SK-N-SH treated with all-trans-retinoic acid at 6 μM for 48 hours (cell line): Measurements from ENCODE around the gene RBFOX1.

Experiments
- ATAC-seq: fragments of 200-7000 bp; cut with Tn5 transposase; 3 replicates; pipeline ENCODE4 v1.9.1; 2020; ENCODE audit warnings: mild to moderate bottlenecking, moderate library complexity
- ARNTL ChIP-seq: fragments of 450-650 bp; formaldehyde crosslinking; IDR thresholded peaks from 2 replicates; pipeline ENCODE4 v1.5.0; 2020; ENCODE audit warnings: low read depth, mild to moderate bottlenecking, moderate library complexity, borderline replicate concordance
- CSDC2 ChIP-seq: fragments of 250-450 bp; sonication (Bioruptor Pico); IDR thresholded peaks from 2 replicates; pipeline ENCODE4 v1.5.0; 2020; ENCODE audit warnings: mild to moderate bottlenecking, moderate library complexity
- ESRRG ChIP-seq: fragments of 250-450 bp; sonication (Bioruptor Pico); IDR thresholded peaks from 2 replicates; pipeline ENCODE4 v1.6.1; 2021; ENCODE audit warnings: mild to moderate bottlenecking
- GLIS3 ChIP-seq: fragments of 250-450 bp; sonication (Bioruptor Pico); IDR thresholded peaks from 2 replicates; pipeline ENCODE4 v1.5.0; 2020; ENCODE audit warnings: mild to moderate bottlenecking, moderate library complexity
- ISL1 ChIP-seq: fragments of 250-450 bp; sonication (Bioruptor Pico); IDR thresholded peaks from 2 replicates; pipeline ENCODE4 v2.1.2; 2022; ENCODE audit warnings: mild to moderate bottlenecking, moderate library complexity
- OSR1 ChIP-seq: fragments of 250-450 bp; sonication (Bioruptor Pico); IDR thresholded peaks from 2 replicates; pipeline ENCODE4 v1.8.0; 2022; ENCODE audit warnings: moderate library complexity, mild to moderate bottlenecking, inconsistent platforms
- POU6F1 ChIP-seq: fragments of 250-450 bp; sonication (Bioruptor Pico); IDR thresholded peaks from 2 replicates; pipeline ENCODE4 v1.8.0; 2021; ENCODE audit warnings: low read depth, mild to moderate bottlenecking, moderate library complexity, borderline replicate concordance
- PPARA ChIP-seq: fragments of 250-450 bp; sonication (Bioruptor Pico); IDR thresholded peaks from 2 replicates; pipeline ENCODE4 v1.5.0; 2020; ENCODE audit warnings: mild to moderate bottlenecking, borderline replicate concordance
- RARB ChIP-seq: fragments of 250-450 bp; sonication (Bioruptor Pico); IDR thresholded peaks from 2 replicates; pipeline ENCODE4 v1.8.0; 2021; ENCODE audit warnings: mild to moderate bottlenecking, moderate library complexity
- SNAI2 ChIP-seq: fragments of 250-450 bp; sonication (Bioruptor Pico); IDR thresholded peaks from 2 replicates; pipeline ENCODE4 v1.5.0; 2020; ENCODE audit warnings: mild to moderate bottlenecking, moderate library complexity
- TCF4 ChIP-seq: fragments of 250-450 bp; sonication (Bioruptor Pico); IDR thresholded peaks from 2 replicates; pipeline ENCODE4 v1.8.0; 2021; ENCODE audit warnings: mild to moderate bottlenecking, moderate library complexity, borderline replicate concordance
- TOX ChIP-seq: fragments of 250-450 bp; sonication (Bioruptor Pico); IDR thresholded peaks from 2 replicates; pipeline ENCODE4 v1.8.0; 2021; ENCODE audit warnings: mild to moderate bottlenecking, moderate library complexity, borderline replicate concordance
- ZFP3 ChIP-seq: fragments of 250-450 bp; sonication (Bioruptor Pico); IDR thresholded peaks from 2 replicates; pipeline ENCODE4 v1.5.0; 2020; ENCODE audit warnings: mild to moderate bottlenecking, moderate library complexity
- ZNF565 ChIP-seq: fragments of 450-650 bp; formaldehyde crosslinking; conservative IDR thresholded peaks from 2 replicates; pipeline ENCODE4 v1.5.0; 2020; ENCODE audit warnings: low read depth, mild to moderate bottlenecking, moderate library complexity
- ZNF8 ChIP-seq: fragments of 450-650 bp; formaldehyde crosslinking; IDR thresholded peaks from 2 replicates; pipeline ENCODE4 v1.5.0; 2020; ENCODE audit warnings: mild to moderate bottlenecking, moderate library complexity
- TF ChIP-seq, protein P1 (sequence below): fragments of 250-450 bp; sonication (Bioruptor Pico); IDR thresholded peaks from 2 replicates; pipeline ENCODE4 v1.5.1; 2020; ENCODE audit warnings: low read depth, mild to moderate bottlenecking, moderate library complexity
- TF ChIP-seq, protein P2 (sequence below): fragments of 250-450 bp; sonication (Bioruptor Pico); IDR thresholded peaks from 2 replicates; pipeline ENCODE4 v1.5.0; 2020; ENCODE audit warnings: mild to moderate bottlenecking, moderate library complexity
- TF ChIP-seq, protein P3 (sequence below): fragments of 250-450 bp; sonication (Bioruptor Pico); IDR thresholded peaks from 2 replicates; pipeline ENCODE4 v1.5.1; 2021; ENCODE audit warnings: mild to moderate bottlenecking, moderate library complexity

Gene RBFOX1

DNA sequence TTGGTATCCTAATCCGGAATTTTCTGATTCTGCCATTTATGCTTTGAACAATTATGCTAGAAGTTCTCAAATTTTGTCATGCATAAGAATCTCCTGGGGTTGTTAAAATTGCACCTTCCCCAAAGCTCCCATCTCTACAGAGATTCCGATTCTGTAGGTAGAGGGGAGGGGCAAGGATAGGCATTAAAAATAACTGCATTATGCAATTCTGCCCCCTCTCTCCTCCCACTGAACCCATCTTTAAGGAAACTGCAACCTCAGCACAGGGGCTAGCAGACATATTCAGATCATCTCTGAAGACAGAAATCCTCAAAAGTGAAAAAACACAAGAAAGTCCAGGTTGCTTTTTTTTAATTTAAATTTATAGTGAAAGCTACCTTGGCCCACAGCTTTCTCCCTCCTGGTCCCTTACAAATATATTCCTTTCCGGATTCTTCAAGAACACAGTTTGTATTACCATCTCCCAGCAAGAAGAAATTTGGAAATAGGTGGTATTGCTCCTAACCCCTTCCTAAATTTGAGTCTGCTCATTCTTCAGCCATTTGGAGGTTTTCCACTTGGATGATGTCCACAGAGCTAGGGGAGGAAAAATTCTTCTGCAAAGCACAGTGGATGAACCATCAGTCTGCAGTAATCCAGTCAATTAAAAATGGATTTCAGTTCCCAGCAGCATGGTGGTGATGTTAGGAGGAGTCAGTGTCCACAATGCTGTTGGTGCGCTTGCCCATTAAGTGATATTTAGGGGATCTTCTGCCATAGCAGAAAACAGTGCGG, 67.7 kb downstream of the RBFOX1 start:
- no peak for TF ChIP-seq CSDC2 (CRISPR knock-in tag)
- no peak for TF ChIP-seq OSR1
- no peak for TF ChIP-seq RARB (CRISPR knock-in tag)
- TF ChIP-seq, protein P1, sequence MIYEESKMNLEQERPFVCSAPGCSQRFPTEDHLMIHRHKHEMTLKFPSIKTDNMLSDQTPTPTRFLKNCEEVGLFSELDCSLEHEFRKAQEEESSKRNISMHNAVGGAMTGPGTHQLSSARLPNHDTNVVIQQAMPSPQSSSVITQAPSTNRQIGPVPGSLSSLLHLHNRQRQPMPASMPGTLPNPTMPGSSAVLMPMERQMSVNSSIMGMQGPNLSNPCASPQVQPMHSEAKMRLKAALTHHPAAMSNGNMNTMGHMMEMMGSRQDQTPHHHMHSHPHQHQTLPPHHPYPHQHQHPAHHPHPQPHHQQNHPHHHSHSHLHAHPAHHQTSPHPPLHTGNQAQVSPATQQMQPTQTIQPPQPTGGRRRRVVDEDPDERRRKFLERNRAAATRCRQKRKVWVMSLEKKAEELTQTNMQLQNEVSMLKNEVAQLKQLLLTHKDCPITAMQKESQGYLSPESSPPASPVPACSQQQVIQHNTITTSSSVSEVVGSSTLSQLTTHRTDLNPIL (CRISPR knock-in tag), result no peak
- TF ChIP-seq, protein P2, sequence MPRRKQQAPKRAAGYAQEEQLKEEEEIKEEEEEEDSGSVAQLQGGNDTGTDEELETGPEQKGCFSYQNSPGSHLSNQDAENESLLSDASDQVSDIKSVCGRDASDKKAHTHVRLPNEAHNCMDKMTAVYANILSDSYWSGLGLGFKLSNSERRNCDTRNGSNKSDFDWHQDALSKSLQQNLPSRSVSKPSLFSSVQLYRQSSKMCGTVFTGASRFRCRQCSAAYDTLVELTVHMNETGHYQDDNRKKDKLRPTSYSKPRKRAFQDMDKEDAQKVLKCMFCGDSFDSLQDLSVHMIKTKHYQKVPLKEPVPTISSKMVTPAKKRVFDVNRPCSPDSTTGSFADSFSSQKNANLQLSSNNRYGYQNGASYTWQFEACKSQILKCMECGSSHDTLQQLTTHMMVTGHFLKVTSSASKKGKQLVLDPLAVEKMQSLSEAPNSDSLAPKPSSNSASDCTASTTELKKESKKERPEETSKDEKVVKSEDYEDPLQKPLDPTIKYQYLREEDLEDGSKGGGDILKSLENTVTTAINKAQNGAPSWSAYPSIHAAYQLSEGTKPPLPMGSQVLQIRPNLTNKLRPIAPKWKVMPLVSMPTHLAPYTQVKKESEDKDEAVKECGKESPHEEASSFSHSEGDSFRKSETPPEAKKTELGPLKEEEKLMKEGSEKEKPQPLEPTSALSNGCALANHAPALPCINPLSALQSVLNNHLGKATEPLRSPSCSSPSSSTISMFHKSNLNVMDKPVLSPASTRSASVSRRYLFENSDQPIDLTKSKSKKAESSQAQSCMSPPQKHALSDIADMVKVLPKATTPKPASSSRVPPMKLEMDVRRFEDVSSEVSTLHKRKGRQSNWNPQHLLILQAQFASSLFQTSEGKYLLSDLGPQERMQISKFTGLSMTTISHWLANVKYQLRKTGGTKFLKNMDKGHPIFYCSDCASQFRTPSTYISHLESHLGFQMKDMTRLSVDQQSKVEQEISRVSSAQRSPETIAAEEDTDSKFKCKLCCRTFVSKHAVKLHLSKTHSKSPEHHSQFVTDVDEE (CRISPR knock-in tag), result no peak
- no peak for TF ChIP-seq PPARA (CRISPR knock-in tag)
- no peak for ATAC-seq

GRCh38 chr16:7404217-7404616, 71.6 kb downstream of the RBFOX1 start:
- TF ChIP-seq ZNF565 (CRISPR knock-in tag), result no peak
- TF ChIP-seq PPARA (CRISPR knock-in tag), result no peak
- TF ChIP-seq RARB (CRISPR knock-in tag), result no peak
- TF ChIP-seq OSR1, result no peak
- no peak for TF ChIP-seq ESRRG
- ATAC-seq, result no peak

GRCh38 chr16:7405166-7405565, 72.5 kb downstream of the RBFOX1 start:
- no peak for ATAC-seq
- TF ChIP-seq GLIS3 (CRISPR knock-in tag), result no peak

GRCh38 chr16:7408700-7409365, 76.2 kb downstream of the RBFOX1 start:
- no peak for ATAC-seq
- TF ChIP-seq TOX (CRISPR knock-in tag) (no peak), ZFP3 (CRISPR knock-in tag) (no peak), ZNF8 (CRISPR knock-in tag) (no peak), ZNF565 (CRISPR knock-in tag) (no peak), ISL1 (CRISPR knock-in tag) (no peak), ESRRG (no peak), PPARA (CRISPR knock-in tag) (no peak), TCF4 (CRISPR knock-in tag) (no peak), SNAI2 (CRISPR knock-in tag) (no peak)

- ATAC-seq, result no peak
- TF ChIP-seq CSDC2 (CRISPR knock-in tag) (no peak), TCF4 (CRISPR knock-in tag) (no peak), ZFP3 (CRISPR knock-in tag) (no peak), ISL1 (CRISPR knock-in tag) (no peak), SNAI2 (CRISPR knock-in tag) (no peak), ARNTL (no peak)
These were observed 86.8 kb downstream of the RBFOX1 start for GRCh38 chr16:7419441-7419840.

- ATAC-seq, result no peak
- TF ChIP-seq, protein P2 (CRISPR knock-in tag), result no peak
- TF ChIP-seq TOX (CRISPR knock-in tag) (no peak), POU6F1 (CRISPR knock-in tag) (no peak), SNAI2 (CRISPR knock-in tag) (no peak), ISL1 (CRISPR knock-in tag) (no peak)
- TF ChIP-seq, protein P3, sequence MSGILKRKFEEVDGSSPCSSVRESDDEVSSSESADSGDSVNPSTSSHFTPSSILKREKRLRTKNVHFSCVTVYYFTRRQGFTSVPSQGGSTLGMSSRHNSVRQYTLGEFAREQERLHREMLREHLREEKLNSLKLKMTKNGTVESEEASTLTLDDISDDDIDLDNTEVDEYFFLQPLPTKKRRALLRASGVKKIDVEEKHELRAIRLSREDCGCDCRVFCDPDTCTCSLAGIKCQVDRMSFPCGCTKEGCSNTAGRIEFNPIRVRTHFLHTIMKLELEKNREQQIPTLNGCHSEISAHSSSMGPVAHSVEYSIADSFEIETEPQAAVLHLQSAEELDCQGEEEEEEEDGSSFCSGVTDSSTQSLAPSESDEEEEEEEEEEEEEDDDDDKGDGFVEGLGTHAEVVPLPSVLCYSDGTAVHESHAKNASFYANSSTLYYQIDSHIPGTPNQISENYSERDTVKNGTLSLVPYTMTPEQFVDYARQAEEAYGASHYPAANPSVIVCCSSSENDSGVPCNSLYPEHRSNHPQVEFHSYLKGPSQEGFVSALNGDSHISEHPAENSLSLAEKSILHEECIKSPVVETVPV (CRISPR knock-in tag), result no peak
These were observed 87.4 kb downstream of the RBFOX1 start for GRCh38 chr16:7420079-7420478.
